Sigmoid colon (tissue), 7 donors: ENCODE results near the gene LYPD8. TPM values are rescaled to one million over a fixed set of nuclear protein-coding genes. Genes with fewer than 3 reads are reported as not detected.

Source experiments
- DNase-seq: peaks from one replicate; pipeline ENCODE4 v3.0.0-alpha.2; 2019
- H3K27ac ChIP-seq, 4 donors: fragments of 200-600 bp; sonication (generic); one replicate each; pipeline ENCODE4 v1.5.1; 2016 to 2019; ENCODE audit warnings: mild to moderate bottlenecking in 1 of 4
- H3K27me3 ChIP-seq, 3 donors: fragments of 200-600 bp; sonication (generic); one replicate each; pipeline ENCODE4 v1.5.1; 2019; ENCODE audit warnings: mild to moderate bottlenecking in 1 of 3
- H3K36me3 ChIP-seq, 4 donors: fragments of 200-600 bp; sonication (generic); one replicate each; pipeline ENCODE4 v1.5.1; 2016 to 2019
- H3K4me1 ChIP-seq, 4 donors: fragments of 200-600 bp; sonication (generic); one replicate each; pipeline ENCODE4 v1.5.1; 2017 to 2019
- H3K4me3 ChIP-seq, 4 donors: fragments of 200-600 bp; sonication (generic); one replicate each; pipeline ENCODE4 v1.5.1; 2017 to 2019; ENCODE audit warnings: mild to moderate bottlenecking in 2 of 4, moderate library complexity in 1 of 4
- H3K9me3 ChIP-seq, 4 donors: fragments of 200-600 bp in 3 of 4; sonication (generic) in 3 of 4; one replicate each; pipeline versions ENCODE4 v1.5.1 to v1.6.1; 2013 to 2019
- CTCF ChIP-seq, 4 experiments: fragments of 450-650 bp in 3 of 4; fragments of 200-600 bp in 1 of 4; IDR thresholded peaks; one replicate each; pipeline ENCODE4 v1.5.1; 2016 to 2019; ENCODE audit warnings: antibody characterized with exemption in 4 of 4, mild to moderate bottlenecking in 3 of 4, moderate library complexity in 2 of 4
- EP300 ChIP-seq, 4 donors: sonication (generic); formaldehyde crosslinking; IDR thresholded peaks; one replicate each; pipeline ENCODE4 v1.6.1; 2017; ENCODE audit warnings: antibody characterized with exemption in 4 of 4
- POLR2A ChIP-seq, 2 donors: fragments of 450-650 bp; IDR thresholded peaks; one replicate each; pipeline ENCODE4 v1.6.1; 2016; ENCODE audit warnings: antibody characterized with exemption in 2 of 2, mild to moderate bottlenecking in 2 of 2, moderate library complexity in 2 of 2
- POLR2AphosphoS5 ChIP-seq, 4 donors: sonication (generic); formaldehyde crosslinking; IDR thresholded peaks; one replicate each; pipeline ENCODE4 v1.6.1; 2017; ENCODE audit warnings: antibody characterized with exemption in 4 of 4
- WGBS, 2 donors: extraction: QIAGEN DNeasy Blood & Tissue Kit; methylation state at CpG; one replicate each; pipeline ENCODE4 v1.1.7; 2013; 5-methylcytosine and 5-hydroxymethylcytosine counted together
- intact Hi-C: fragments of 100-400 bp; cut with DNase I; formaldehyde crosslinking; loops from one replicate; pipeline ENCODE4 v1.15.1; 2023
- polyA plus RNA-seq, 3 donors: library from polyadenylated mRNA; stranded (reverse); fragments of 200-250 nt; gene quantifications; one replicate each; pipeline ENCODE4 v1.2.3, GENCODE V29; 2013
- total RNA-seq, 4 donors: library from RNA; depleted of rRNA; stranded (reverse); fragments of >200 nt; gene quantifications; one replicate each; pipeline ENCODE4 v1.1.0, GENCODE V29; 2016
- donor health status: healthy with polysubstance abuse.
- donor health status: Bipolar disorder and iron deficiency.
- donor health status: healthy.

The LYPD8 gene
- total and polyA plus RNA-seq, 7 donors = 0.36 to 237 (median 111) TPM; not detected in 2

- DNase-seq = no peak
- no peaks in the 10 kb centered on the region for H3K27me3 ChIP-seq
- H3K4me1 ChIP-seq = no peaks in the 10 kb centered on the region
- WGBS, 2 donors = 82 to 85% methylated on average over 13 of the region's 13 CpGs
- TF ChIP-seq POLR2AphosphoS5 (IDR thresholded peaks at IDR 0.05) (no peak), CTCF (IDR thresholded peaks at IDR 0.05) (no peak), EP300 (IDR thresholded peaks at IDR 0.05) (no peak), POLR2A (IDR thresholded peaks at IDR 0.05) (no peak)
- intact Hi-C loops = no loop called here
- no peaks in the 10 kb centered on the region for H3K36me3 ChIP-seq
- H3K4me3 ChIP-seq = no peak overlapping the region
- no peak overlapping the region for H3K27ac ChIP-seq
- peaks cover 0 to 4% (median 0%) of the 10 kb centered on the region in 4 donors for H3K9me3 ChIP-seq
Measured at GRCh38 chr1:248730507-248731335, 24.8 kb downstream of the LYPD8 start.

GRCh38 chr1:248714248-248714647, 41.3 kb downstream of the LYPD8 start:
- Histone ChIP-seq H3K27ac (no peak overlapping the region), H3K36me3 (no peaks in the 10 kb centered on the region), H3K9me3 (peaks cover 0 to 7% (median 0%) of the 10 kb centered on the region in 4 donors), H3K27me3 (no peaks in the 10 kb centered on the region), H3K4me1 (no peaks in the 10 kb centered on the region), H3K4me3 (no peak overlapping the region)
- WGBS, 2 donors = 50 to 59% methylated on average over 3 of the region's 3 CpGs
- DNase-seq = no peak
- intact Hi-C loops = no loop called here
- TF ChIP-seq POLR2A (IDR thresholded peaks at IDR 0.05) = no peak
- no peak for TF ChIP-seq EP300 (IDR thresholded peaks at IDR 0.05)
- TF ChIP-seq CTCF (IDR thresholded peaks at IDR 0.05) = no peak
- no peak for TF ChIP-seq POLR2AphosphoS5 (IDR thresholded peaks at IDR 0.05)

GRCh38 chr1:248710305-248710900, 45.2 kb downstream of the LYPD8 start:
- 78 to 92% methylated on average over 4 of the region's 4 CpGs for WGBS, 2 donors

GRCh38 chr1:248704606-248705005, 51.0 kb downstream of the LYPD8 start:
- no peak overlapping the region for H3K4me3 ChIP-seq
- H3K4me1 ChIP-seq = no peaks in the 10 kb centered on the region
- TF ChIP-seq CTCF (IDR thresholded peaks at IDR 0.05) (no peak), POLR2AphosphoS5 (IDR thresholded peaks at IDR 0.05) (no peak), POLR2A (IDR thresholded peaks at IDR 0.05) (no peak), EP300 (IDR thresholded peaks at IDR 0.05) (no peak)
- no peaks in the 10 kb centered on the region for H3K36me3 ChIP-seq
- no peaks in the 10 kb centered on the region for H3K27me3 ChIP-seq
- intact Hi-C loops = no loop called here
- 19 to 61% methylated on average over 2 of the region's 2 CpGs for WGBS, 2 donors
- DNase-seq = no peak
- no peaks in the 10 kb centered on the region for H3K9me3 ChIP-seq
- H3K27ac ChIP-seq = no peak overlapping the region

More at GRCh38 chr1:248710305-248710900, 45.2 kb downstream of the LYPD8 start:
- Histone ChIP-seq H3K27ac (no peak overlapping the region), H3K36me3 (no peaks in the 10 kb centered on the region), H3K27me3 (no peaks in the 10 kb centered on the region), H3K4me1 (no peaks in the 10 kb centered on the region), H3K9me3 (peaks cover 0 to 7% (median 0%) of the 10 kb centered on the region in 4 donors), H3K4me3 (no peak overlapping the region)
- no peak for TF ChIP-seq POLR2A (IDR thresholded peaks at IDR 0.05)
- TF ChIP-seq POLR2AphosphoS5 (IDR thresholded peaks at IDR 0.05) = no peak
- TF ChIP-seq CTCF (IDR thresholded peaks at IDR 0.05) = no peak
- no peak for TF ChIP-seq EP300 (IDR thresholded peaks at IDR 0.05)
- DNase-seq = no peak
- intact Hi-C loops = no loop called here
